Measurements from ENCODE around the gene ACTG1.

ACTG1 gene

DNA sequence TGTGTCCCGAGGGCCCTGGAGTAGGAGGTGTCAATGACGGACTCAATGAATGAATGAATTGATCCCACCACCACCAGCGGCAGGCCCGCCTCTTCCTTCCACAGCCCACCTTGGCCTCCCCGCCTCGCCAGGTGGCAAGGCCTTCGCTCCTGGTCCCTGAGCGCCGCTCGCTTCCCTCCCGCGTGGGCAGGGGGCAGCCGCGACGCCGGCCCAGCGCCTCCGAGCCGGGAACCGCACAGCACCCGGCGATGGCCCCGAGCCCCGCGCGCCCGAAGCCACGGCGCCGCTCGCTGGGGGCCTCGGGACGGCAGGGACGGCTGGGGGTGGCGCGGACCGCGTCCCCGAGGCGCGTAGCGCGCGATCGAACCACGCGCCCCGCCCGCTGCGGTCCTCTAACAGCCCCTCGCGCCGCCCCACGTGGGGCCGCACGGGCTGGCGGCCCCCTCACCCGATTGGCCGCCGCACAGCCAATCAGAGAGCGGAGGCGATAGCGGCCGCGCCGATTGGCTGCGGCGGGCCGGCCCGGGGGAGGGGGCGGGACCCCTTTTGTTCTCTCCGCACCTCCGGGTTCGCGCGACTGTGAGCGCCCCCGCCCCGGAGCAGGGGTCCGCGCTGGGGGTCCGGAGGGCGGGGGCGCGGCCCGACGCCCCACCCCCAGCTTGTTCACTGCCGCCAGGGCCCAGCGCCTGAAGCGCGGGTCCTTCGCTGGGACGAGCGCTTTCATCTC is 31.4 kb downstream of the ACTG1 start:
- DNase-seq (ENCODE audit: low read depth) = peak; percentile 30

DNA sequence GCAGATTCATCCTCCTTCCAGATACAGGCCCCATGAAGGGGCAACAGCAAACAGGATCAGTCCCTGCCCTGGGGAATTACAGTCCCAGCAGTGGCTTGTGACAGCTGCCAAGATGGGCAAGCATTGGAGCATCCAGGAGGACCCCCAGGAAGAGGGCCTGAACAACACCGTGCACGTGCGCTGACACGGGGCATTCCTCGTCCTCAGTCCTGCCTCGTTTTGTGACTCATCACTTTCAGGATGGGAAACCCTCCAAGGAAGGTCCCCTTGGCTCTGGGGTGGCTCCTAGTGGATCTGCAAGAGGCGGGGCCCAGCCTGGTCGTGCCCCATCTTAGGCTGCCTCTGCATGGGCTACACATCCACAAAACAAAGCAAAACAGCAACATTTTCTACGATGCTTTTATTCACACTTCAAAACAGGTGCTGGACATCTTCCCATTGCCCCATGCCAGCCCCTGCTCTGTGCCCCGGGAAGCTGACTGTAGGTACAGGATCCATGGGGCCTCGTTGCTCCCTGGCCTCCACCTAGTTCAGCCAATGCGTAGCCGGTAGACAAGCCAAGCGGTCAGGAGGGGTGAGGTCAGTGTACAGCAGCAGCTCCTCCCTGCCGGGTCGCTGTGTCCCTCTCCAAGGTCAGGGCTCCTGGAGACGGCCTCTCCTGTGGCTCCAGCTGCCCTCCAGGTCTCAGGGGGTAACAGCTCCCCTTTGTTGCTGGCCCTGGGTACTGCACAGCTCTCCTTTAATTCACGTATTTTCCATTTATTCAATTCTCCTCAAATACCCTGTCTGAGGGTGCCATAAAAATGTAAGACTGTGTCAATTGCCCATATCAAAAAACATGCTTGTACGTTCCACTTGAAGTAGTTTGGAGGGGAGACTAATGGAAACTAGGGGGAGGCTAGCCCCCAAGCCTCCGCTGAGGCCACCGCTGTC is 32.2 kb downstream of the ACTG1 start:
- DNase-seq (ENCODE audit: low read depth) = no peak

DNA sequence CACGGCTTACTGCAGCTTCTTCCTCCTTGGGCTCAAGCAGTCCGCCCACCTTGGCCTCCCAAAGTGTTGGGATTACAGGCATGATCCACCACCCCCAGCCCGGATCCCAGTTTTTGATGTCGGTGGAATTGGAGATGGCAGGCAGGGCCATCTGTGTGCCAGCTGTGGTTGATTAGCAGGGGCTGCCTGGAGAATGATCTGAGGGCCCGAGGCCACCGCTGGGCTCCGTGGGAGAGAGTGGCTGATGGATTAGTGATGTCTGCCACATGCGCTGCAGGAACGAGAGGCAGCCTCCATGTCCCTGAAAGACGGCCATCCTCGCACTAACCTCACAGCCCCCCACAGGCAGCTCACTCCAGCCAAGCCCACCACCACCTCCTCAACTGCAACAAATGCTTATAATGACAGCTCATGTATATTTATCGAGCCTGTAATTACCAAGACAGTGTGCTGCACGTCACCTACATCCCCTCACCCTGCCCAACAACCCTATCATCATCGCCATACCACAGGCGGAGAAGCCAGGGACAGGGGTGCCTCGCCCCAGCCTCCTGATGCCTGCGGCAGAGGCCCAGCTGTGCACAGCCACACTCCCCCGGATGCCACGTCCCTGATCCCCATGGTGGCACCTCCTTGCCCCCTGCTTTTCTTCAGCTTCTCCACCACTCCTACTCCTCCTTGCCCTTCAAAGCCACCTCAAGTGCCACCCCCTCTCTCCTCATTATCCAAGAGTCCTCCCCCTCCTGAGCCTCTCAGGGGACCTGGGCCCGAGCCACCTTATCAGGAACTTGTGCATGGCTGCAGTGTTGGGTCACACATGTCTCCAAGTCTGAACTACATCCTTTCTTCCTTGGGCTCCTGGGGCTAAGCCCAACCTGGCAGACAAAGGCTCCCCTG is 33.2 kb downstream of the ACTG1 start:
- DNase-seq (ENCODE audit: low read depth) = no peak

DNA sequence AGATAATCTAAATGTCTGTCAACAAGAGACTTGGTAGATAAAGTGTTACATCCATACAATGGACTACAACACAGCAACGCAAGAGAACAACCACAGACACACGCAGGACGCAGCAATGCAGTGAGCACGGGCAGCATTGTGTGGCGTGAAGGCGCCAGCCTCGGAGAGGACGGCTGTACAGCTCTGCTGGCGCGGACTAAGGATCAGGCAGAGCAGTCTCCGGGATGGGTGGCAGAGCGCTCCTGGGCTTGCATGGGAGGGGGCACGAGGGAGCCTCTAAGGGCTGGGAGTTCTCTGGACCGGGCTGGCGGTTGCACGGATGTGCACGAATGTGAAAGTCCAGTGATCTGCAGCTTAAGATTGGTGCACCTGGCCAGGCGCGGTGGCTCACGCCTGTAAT is 34.5 kb downstream of the ACTG1 start:
- DNase-seq (ENCODE audit: low read depth) = no peak

DNA sequence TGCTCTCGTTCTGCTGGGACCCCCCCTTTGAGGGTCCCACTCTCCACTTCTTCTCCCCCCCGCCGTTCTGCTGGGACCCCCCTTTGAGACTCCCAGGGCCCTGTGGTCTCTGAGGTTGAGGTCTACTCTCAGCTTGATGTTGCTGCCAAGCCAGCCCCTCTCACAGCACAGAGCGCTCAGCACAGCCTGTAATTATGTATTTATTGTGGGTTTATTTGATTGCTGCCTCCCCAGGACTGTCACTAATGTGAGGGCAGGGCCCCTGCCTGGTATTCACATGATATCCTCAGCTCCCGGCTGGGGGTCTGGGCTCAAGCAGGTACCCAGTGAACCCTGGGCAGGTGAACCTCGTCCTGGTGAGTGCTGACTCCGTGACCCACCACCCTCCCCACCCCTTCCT is 35.4 kb downstream of the ACTG1 start:
- DNase-seq (ENCODE audit: low read depth) = no peak

DNA sequence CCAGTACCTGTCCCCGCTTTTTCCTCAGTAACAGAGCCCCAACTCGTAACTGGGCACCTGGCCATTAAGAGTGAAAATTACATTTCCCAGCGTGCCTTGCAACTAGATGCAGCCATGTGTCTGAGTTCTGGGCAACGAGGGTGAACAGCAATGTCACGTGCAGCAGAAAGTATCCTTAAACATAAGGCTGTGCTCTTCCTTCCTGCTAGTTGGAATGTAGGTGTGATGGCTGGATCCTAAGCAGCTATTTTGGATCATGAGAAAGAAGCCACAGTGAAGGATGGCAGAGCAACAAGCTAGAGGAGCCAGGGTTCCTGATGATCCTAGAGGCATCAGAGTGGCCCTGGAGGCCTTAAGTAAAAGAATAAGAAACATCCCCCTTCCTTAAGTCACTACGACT is 36.0 kb downstream of the ACTG1 start:
- DNase-seq (ENCODE audit: low read depth) = no peak

DNA sequence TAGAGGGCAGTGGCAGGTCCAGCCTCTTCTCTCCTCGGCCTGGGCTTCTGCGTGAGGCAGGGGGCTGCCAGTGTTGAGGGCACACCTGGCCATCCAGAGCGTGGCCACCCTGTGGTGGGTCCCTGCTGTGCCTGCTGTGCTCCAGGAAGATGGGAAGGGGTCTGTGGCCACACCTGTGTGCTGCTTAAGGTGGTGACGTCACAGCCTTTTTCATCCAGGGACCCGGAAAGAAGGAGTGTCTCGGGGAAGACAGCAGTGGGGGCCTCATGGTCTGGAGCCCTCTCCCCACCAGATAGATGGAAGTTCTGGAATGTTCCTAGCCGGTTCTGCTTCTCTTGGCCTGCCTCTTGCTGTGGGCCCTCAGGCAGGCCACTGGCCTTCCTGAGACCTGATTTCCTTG is 36.5 kb downstream of the ACTG1 start:
- no peak for DNase-seq (ENCODE audit: low read depth)

DNA sequence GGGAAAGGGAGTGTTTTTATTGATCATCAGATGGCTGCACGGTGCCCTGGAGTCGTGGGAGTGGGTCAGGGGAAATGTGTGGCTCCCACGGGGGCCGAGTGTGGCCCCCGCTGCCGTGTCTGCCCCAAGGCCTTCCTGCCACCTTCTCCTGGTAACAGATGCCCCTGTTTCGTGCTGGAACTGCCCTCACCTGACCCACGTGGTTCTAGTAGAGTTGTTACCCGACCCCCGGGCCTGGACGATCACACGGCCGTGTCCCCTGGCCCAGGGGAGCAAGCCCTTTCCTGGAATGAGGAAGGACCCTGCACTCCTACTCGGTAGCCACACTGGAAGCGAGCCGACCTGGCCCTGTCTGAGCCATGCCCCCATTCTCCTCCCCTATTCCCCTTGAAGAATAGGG is 37.6 kb downstream of the ACTG1 start:
- DNase-seq (ENCODE audit: low read depth) = no peak

DNA sequence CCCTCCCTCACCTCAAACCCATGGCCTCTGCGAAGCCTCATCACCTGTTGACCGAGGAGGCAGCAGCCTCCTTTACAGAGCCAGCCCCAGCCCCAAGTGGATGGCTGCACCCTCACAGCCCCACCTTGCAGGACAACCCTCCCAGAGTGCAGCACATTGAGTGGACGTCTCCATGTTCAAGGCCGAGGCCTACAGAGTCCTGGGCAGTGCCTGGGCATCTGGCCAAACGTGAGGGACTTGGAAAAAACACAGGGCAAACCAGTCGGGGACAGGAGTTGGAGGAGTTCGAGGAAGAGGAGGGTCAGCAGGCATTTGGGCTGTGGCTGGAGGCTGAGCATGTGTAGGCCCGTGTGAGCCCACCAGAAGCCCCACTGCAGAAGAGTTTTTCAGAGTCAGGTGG is 39.6 kb downstream of the ACTG1 start:
- DNase-seq (ENCODE audit: low read depth) = no peak

DNA sequence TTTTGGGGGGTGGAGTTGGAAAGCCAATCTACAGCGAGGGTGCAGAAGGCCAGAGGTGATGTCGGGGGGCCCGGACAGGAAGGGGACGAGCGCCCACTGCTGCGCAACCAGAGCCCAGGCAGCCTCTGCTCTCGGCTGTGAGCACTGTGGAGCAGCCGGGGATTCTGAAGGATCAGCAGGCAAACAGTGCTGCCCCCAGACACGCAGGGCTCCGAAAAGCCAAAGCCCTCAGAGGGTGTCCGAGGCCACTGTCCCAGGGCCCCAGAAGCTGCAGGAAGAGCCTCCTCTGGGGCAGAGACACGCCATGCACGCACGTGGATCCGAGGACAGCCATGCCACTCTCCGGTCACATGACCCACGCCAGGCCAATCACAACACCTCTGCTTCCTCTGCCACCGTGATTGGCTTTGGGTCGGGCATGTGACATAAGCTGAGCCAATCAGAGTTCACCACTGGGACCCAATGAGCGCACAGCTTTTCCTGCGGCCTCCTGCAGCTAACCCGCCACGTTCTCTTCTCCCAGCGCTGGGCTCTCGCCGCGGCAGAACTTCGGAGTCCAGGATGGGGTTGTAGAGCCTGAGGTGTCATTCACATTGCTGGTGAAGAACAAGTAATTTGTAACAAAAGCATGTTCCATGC is 40.7 kb downstream of the ACTG1 start:
- no peak for DNase-seq (ENCODE audit: low read depth)

DNA sequence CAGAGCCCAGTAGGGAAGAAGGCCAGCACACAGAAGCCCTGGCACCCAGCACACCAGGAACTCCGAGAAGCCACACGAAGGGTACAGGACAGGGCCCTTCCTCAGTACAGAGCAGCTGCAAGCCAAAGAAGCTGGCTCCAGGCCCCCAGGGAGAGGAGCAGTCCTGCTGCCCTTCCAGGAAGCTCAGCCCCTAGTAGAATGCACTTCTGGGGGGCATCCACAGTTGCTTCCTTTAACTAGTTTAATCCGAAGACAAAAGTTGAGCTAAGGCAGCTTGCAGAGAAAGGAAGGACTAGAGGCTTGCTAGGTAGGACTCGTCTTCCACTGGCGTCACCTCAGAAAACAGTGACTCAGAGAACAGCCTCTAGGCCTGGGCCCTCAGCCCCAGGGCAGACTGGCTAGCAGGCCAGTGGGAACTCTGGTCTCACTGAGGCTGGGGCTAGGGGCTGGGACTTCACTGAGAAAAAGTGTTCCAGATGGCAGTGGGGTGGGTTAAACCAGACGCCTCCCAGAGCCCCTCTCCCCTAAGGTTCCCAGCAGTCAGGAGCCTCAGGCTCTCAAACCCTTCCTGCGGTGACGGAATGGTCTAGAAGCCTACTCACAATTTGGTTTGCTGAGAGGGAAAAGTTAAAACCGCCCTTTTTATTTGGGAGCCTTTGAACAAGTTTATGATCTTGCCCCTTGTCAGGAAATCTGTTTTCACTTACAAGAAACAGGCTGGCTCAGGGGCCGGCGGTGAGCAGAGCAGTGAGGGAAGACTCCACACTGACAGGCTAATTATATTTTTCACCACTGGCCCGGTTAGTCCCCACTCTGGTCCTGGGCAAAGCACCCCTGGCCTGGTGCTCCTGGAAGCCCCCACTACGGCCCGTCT is 41.4 kb downstream of the ACTG1 start:
- DNase-seq (ENCODE audit: low read depth) = no peak

DNA sequence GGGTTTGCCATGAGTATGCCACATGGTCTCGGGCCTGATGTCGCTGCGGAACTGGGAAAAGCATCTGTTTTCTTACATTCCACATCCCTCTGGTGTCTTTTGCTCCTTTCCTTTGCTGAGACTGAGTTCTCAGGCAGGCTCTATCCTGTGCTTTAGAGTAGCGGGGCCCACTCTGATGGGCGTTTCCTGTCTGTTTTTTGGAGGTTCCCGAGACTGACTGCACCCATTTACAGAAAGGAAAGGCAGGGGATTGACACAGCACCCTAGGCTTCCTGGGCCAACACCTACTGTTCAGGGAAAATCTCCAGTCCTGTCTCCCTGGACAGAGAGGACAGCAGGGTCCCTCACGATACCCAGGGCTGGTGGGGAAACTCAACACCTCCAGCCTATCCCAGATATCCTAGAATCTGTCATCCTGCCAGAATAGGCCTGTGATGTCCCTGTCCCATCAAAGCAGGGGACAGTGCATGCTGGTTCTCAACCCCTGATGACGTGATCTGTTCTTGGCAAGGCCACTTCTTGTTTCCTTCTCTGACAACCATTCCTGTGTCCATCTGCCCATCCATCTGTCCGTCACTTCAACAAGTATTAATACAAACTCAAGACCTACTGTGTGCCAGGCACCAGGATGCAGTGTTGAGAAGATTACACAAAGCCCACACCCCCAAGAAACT is 42.2 kb downstream of the ACTG1 start:
- DNase-seq (ENCODE audit: low read depth) = no peak

DNA sequence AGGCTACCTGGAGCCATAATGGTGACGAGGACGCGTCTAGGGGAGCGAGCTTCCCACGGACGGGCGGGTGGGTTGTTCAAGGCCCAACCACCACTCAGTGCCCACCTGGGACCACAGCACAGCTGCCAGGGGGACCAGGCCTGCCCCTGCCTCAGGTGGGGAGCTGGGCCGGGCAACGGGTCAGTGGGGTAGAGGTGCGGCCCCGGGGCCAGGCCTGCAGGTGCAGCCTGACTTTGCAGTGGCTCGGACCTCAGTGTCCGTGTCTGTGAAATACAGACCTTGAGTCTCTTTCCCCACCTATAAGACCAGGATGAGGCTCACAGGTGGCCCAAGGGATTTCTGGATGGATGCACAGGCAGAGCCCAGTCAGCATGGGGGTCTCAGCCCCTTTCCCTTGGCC is 43.3 kb downstream of the ACTG1 start:
- DNase-seq (ENCODE audit: low read depth) = no peak

DNA sequence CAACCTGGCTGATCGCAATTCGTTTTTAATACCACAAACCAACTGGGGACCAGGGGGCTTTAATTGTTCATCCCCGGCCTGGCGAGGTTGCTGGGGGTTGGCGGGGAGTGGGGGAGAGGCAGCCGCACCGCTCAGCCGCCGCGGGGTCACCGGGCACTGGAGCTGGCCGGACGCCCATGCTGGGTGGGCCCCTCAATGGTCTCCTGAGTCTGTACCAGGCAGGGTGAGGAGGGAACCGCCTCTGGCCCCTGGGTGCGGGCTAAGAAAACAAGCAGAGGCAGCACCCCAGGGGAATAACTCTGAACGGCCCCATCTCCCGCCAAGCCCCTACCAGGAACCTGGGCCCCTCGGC is 43.9 kb downstream of the ACTG1 start:
- DNase-seq (ENCODE audit: low read depth) = no peak

DNA sequence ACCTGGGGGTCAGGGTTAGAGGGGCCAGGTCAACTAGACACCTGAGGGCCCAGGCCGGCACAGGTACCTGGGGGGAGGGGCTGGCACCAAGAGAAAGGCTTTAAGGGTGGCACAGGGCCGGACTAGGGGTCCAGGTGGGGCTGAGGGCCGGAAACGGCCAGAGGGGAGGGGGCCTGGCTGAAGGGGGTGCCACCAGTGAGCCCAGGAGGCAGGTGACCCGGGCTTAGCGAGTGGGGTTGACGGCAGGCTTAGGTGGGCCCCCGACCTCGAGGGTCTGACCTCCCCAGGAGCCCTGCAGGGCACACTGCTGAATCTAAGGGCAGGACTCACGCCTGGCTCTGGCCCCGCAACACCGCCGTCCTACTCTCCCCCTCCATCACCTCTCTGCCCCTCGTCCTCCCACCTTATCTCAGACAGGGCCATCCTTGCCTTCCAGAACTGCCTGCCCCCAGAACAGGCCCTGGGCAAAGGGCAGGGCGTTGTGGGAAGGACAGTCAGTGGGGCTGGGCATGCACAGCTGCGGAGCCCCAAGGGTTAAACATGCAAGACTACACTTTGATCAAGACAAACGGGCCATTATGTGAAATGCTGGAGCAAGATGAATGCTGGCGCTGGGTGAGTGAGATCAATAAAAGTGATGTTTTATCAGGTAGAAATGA is 44.4 kb downstream of the ACTG1 start:
- DNase-seq (ENCODE audit: low read depth) = no peak

DNA sequence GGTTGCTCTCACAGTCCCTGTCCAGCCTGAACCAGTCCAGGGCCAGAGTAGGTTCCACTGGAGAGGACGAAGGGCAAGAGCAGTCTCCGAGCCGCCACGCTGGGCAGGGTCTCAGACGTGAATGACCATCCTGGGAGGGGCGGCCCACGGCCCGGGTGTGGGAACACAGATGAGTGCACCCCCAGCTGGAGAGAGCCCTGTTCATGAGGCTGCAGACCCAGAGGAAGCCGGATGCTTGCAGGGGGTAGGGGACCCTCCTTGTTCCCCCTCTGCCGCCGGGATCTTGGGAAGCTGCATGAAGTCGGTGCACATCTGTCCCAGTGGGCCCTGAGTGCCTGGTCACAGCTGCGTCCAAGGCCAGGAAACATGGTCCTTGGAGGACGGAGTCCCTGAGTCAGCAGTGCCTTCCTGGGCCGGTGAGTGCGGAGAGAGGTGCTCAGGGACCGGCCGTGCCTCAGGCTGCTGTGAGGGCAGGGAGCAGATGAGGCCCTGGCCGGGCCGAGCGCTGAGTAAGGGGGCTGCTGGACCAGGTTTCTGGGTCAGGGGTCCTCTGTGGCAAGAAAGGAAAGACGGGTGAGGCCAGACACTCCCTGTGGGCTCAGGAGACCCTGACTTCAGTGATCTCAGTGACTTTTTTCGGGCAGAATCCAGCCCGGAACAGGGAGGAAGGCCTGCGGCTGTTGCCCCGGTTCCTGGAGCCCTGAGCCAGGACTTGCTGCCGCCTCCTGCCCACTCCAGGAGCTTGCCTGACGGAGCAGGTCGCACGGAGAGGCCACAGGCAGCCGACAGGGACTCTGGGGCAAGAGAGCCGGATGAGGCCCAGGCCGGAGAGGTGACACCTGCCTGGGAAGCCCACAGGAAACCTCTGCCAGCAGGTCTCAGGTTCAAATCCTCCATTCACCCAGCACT is 45.8 kb downstream of the ACTG1 start:
- no peak for DNase-seq (ENCODE audit: low read depth)

DNA sequence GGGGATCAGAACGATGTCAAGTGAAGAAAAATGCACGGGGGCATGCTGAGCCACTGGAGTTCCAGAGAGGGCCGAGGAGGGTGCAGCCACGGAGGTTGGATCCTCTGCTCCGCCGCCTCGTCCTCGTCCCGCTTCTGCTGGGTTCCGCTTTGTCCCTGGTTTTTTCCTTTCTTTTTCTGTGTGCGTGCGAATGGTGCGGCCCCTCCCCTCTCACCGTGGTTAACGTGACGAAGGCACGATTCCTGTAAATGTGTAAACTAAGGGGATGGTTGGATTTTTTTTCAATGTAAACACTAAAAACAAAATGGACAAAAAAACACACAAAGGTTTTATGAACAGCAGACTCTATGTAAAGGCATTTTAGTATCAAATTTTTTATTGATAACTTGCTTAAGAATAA is 46.7 kb downstream of the ACTG1 start:
- no peak for DNase-seq (ENCODE audit: low read depth)

DNA sequence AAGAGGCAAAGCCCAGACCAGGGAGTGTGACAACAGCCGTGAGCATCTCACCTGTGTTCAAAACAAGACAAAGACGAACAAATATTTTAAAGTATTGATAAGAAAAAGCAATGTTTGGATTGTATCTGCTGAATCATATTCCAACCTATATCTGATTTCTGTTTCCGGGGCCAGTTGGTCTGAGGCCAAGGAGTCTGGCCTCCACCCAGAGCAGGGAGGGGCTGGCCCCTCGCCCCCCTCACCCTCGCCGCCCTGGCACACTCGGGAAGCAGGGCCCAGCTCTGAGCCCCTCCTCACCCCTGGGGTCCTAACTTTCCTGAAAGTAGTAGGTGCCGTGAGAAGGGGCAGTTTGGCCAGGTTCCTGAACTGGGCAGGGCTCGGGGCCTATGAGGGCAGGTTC is 48.0 kb downstream of the ACTG1 start:
- no peak for DNase-seq (ENCODE audit: low read depth)

DNA sequence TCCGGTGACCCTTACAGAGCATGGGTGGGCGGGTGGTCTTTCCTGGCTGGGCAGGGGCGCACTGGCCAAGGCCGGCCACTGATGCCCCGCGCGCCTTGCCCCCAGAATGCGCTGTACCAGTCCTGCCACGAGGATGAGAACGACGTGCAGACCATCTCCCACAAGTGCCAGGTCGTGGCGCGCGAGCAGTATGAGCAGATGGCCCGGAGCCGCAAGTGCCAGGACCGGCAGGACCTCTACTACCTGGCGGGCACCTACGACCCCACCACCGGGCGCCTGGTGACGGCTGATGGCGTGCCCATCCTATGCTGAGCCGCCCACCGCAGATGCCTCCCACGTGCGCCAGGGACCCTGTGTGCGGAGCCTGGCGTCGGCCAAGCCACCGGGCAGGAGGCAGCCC is 49.1 kb downstream of the ACTG1 start:
- DNase-seq (ENCODE audit: low read depth) = no peak

Data from stimulated activated CD8-positive, alpha-beta memory T cell treated with anti-CD3 and anti-CD28 coated beads, Interleukin-4, amount 100 ng/mL, for 24 hours (primary cell).